Right lobe of liver (tissue), 6 donors: ENCODE measurements around the gene CDC42SE1. TPM values are rescaled to one million over a fixed set of nuclear protein-coding genes. Genes with fewer than 3 reads are reported as not detected.
A peak's percentile ranks its signal among the peaks of the same experiment; 100 is the strongest.

Source experiments
- ATAC-seq, 4 donors: fragments of 200-7000 bp; cut with Tn5 transposase; one replicate each; pipeline ENCODE4 v1.9.1; 2020; ENCODE audit warnings: mild to moderate bottlenecking in 4 of 4, moderate library complexity in 4 of 4
- DNase-seq, 3 donors: peaks; one replicate each; pipeline ENCODE4 v3.0.0-alpha.2; 2020
- H3K27ac ChIP-seq, 3 donors: fragments of 200-600 bp; one replicate each; pipeline ENCODE4 v1.8.0; 2022
- H3K27me3 ChIP-seq, 2 donors: fragments of 200-600 bp; one replicate each; pipeline ENCODE4 v1.8.0; 2022
- H3K36me3 ChIP-seq, 4 donors: fragments of 200-600 bp; sonication (generic) in 1 of 4; one replicate each; pipeline versions ENCODE4 v1.5.1 to v1.8.0; 2017 to 2022; ENCODE audit warnings: control low read depth in 1 of 4
- H3K4me1 ChIP-seq, 4 donors: fragments of 200-600 bp; sonication (generic) in 1 of 4; one replicate each; pipeline versions ENCODE4 v1.5.1 to v1.8.0; 2017 to 2022; ENCODE audit warnings: control low read depth in 1 of 4
- H3K4me3 ChIP-seq, 3 donors: fragments of 200-600 bp; one replicate each; pipeline ENCODE4 v1.8.0; 2022
- H3K9me3 ChIP-seq, 4 donors: fragments of 200-600 bp; sonication (generic) in 1 of 4; one replicate each; pipeline versions ENCODE4 v1.5.1 to v1.8.0; 2017 to 2022; ENCODE audit warnings: control low read depth in 1 of 4
- POLR2A ChIP-seq: fragments of 450-650 bp; IDR thresholded peaks from one replicate; pipeline ENCODE4 v1.6.1; 2017; ENCODE audit warnings: antibody characterized with exemption, mild to moderate bottlenecking
- WGBS: methylation state at CpG from one replicate; pipeline ENCODE4 v1.1.6; 2018; ENCODE audit warnings: low coverage, low lambda C conversion rate; ENCODE audit not compliant: insufficient coverage; ENCODE audit errors: missing lambda C conversion rate; 5-methylcytosine and 5-hydroxymethylcytosine counted together
- intact Hi-C, 2 donors: fragments of 100-400 bp; cut with DNase I; formaldehyde crosslinking; loops; one replicate each; pipeline versions ENCODE4 v1.11.2 to v1.14.1; 2022
- total RNA-seq, 6 experiments: library from RNA; depleted of rRNA in 2 of 6; stranded (reverse); fragments of >200 nt in 2 of 6; fragmentation: NEBNext Ultra II Directional in 3 of 6; extraction: Animal tissue kit (Norgen Biotek cat#: 25700) in 3 of 6; gene quantifications; one replicate each; pipeline versions ENCODE4 v1.1.0 to v1.2.4, GENCODE V29; 2016 to 2023
- TF ChIP-seq, protein P1 (sequence below), 4 donors: fragments of 200-600 bp in 3 of 4; fragments of 450-650 bp in 1 of 4; IDR thresholded peaks; one replicate each; pipeline versions ENCODE4 v1.5.1 to v1.8.0; 2016 to 2022; ENCODE audit warnings: antibody characterized with exemption in 4 of 4, mild to moderate bottlenecking in 2 of 4
- donor health status: DM: no; HTN: yes; CAD: no.
- donor health status: DM: no; HTN: no; CAD: no.
- donor health status: DM: no; HTN: no; CAD: no.
- donor health status: DM: no; HTN: yes; CAD: no.
- donor health status: DM: no; HTN: yes; CAD: no.

The CDC42SE1 gene
- total RNA-seq, 6 experiments from 2014 or later = 15.9 to 37.5 (median 27.3) TPM

DNA sequence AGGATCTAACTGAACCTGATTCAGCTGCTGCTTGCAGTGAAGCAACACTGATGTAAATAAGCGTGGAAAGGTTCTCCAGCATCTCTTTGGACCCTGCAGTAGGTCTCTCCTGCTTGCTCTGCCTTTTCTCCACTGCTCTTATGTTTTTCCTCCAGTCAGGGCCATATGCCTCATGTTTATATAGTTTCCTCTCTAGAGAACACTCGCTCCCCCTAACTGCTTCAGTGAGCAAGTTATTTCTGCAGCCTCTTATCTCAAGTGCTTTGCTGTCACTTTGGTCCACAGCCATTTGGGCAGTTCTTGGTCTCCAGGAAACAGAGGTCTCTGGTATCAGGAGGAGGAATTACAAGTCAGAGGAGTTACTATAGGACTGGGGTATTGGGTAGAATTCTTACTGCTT lies 45.9 kb downstream of the CDC42SE1 start:
- intact Hi-C loops = no loop called here
- DNase-seq (no peak), ATAC-seq (peak; percentile 17 to 56 (median 31))
- WGBS = 9% methylated on average over 2 of the region's 2 CpGs
- no peaks in the 10 kb centered on the region for H3K9me3 ChIP-seq
- TF ChIP-seq, protein P1, sequence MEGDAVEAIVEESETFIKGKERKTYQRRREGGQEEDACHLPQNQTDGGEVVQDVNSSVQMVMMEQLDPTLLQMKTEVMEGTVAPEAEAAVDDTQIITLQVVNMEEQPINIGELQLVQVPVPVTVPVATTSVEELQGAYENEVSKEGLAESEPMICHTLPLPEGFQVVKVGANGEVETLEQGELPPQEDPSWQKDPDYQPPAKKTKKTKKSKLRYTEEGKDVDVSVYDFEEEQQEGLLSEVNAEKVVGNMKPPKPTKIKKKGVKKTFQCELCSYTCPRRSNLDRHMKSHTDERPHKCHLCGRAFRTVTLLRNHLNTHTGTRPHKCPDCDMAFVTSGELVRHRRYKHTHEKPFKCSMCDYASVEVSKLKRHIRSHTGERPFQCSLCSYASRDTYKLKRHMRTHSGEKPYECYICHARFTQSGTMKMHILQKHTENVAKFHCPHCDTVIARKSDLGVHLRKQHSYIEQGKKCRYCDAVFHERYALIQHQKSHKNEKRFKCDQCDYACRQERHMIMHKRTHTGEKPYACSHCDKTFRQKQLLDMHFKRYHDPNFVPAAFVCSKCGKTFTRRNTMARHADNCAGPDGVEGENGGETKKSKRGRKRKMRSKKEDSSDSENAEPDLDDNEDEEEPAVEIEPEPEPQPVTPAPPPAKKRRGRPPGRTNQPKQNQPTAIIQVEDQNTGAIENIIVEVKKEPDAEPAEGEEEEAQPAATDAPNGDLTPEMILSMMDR (IDR thresholded peaks at IDR 0.05) = no peak
- TF ChIP-seq POLR2A = no peak
- H3K27ac ChIP-seq = peak overlapping the region; percentile 77 to 80 (median 77)
- peak overlapping the region in 1 of 3 donors; percentile 31 for H3K4me3 ChIP-seq
- H3K4me1 ChIP-seq = peaks cover 0 to 52% (median 22%) of the 10 kb centered on the region in 4 donors
- peaks cover 0 to 15% (median 5%) of the 10 kb centered on the region in 4 donors for H3K36me3 ChIP-seq
- no peaks in the 10 kb centered on the region for H3K27me3 ChIP-seq

DNA sequence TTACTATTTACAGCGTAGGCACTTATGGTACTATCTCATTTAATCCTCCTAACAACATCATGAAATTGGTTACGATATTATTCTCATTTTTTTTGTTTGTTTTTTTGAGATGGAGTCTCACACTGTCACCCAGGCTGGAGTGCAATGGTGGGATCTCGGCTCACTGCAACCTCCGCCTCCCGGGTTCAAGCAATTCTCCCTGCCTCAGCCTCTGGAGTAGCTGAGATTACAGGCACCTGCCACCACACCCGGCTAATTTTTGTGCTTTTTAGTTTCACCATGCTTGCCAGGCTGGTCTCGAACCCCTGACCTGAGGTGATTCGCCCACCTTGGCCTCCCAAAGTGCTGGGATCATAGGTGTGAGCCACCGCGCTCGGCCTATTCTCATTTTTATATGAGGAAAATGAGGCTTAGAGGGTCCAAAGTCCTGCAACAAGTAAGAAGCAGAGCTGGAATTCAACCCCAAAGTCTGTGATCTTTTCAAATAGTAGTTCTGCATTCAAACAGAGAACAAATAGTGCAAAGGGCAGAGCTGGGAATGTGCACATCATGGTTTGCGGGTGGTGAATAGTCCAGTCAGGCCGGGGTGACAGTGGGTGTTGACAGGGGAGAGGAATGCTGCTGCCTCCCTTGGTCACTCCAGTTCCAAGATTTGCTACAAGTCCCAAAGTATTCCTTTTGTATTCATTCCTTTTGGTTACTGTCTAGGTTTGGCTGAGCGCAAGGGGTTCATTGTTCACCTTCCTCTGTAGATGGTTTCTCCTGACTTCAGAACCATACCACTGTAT lies 46.5 kb downstream of the CDC42SE1 start:
- intact Hi-C loops = no loop called here
- Histone ChIP-seq H3K27me3 (no peaks in the 10 kb centered on the region), H3K36me3 (peaks cover 0 to 9% (median 1%) of the 10 kb centered on the region in 4 donors), H3K27ac (peak overlapping the region; percentile 77 to 80 (median 77)), H3K9me3 (no peaks in the 10 kb centered on the region), H3K4me3 (peak overlapping the region in 2 of 3 donors; percentile 10 to 31), H3K4me1 (peaks cover 0 to 54% (median 22%) of the 10 kb centered on the region in 4 donors)
- ATAC-seq (peak; percentile 58 to 79 (median 74)), DNase-seq (peak; percentile 51 to 83 (median 73))
- no peak for TF ChIP-seq POLR2A
- TF ChIP-seq, protein P1 (IDR thresholded peaks at IDR 0.05) = no peak
- 33% methylated on average over 9 of the region's 14 CpGs for WGBS

DNA sequence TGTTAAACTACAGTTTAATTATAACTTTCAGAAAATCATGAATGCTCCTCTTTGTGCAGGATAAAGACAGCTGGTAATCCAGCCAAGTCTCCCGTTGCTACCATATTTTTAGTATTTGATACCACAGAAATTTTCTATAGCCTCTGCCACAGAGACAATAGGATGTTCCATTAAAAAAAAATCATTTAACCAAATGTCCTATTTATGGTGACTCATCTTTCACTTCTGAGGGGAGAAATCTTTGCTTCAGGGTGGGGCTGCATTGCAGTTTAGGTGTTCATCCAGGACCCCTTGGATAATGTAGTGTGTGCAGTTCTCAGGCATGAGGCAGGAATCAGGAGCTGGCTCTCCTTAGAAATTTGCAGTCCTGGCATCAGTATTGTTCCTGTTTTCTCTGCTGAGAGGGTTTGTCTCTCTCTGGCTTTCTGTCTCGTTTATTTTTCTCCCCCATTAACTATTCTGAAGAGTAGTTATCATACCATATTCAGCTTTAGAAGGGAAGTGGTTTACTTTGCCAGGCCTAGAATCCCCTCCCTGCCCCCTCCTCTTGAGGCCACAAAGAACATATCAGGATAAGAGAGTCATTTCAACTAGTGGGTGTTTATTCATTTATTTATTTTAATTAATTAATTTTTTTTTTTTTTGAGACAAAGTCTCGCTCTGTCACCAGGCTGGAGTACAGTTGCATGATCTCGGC lies 48.1 kb downstream of the CDC42SE1 start:
- peak overlapping the region in 1 of 3 donors; percentile 77 for H3K27ac ChIP-seq
- intact Hi-C loops = no loop called here
- ATAC-seq (no peak), DNase-seq (no peak)
- H3K27me3 ChIP-seq = no peaks in the 10 kb centered on the region
- WGBS = 52% methylated on average over 4 of the region's 4 CpGs
- H3K9me3 ChIP-seq = no peaks in the 10 kb centered on the region
- H3K4me3 ChIP-seq = no peak overlapping the region
- H3K4me1 ChIP-seq = peaks cover 0 to 65% (median 27%) of the 10 kb centered on the region in 4 donors
- H3K36me3 ChIP-seq = no peaks in the 10 kb centered on the region
- TF ChIP-seq POLR2A = no peak
- TF ChIP-seq, protein P1 (IDR thresholded peaks at IDR 0.05) = no peak

DNA sequence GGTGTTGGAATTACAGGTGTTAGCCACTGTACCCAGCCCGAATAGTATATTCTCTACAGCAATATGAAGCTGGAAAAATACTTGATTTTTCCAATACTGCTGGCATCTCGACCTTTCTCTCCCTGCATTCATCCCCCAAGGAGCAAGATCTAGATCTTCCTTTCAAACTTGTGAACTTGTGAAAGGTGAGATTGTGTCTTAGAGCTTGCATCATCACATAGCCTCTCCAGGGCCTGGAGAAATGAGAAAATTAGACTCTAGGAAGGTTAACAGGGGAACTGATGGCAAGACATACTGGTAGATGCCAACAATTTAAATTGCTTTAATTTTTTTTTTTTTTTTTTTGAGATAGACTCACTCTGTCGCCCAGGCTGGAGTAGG lies 49.1 kb downstream of the CDC42SE1 start:
- intact Hi-C loops = no loop called here
- no peak for DNase-seq
- no peak overlapping the region for H3K4me3 ChIP-seq
- ATAC-seq = no peak
- H3K27me3 ChIP-seq = no peaks in the 10 kb centered on the region
- 96% methylated on average over 3 of the region's 3 CpGs for WGBS
- no peaks in the 10 kb centered on the region for H3K9me3 ChIP-seq
- H3K36me3 ChIP-seq = no peaks in the 10 kb centered on the region
- peaks cover 0 to 69% (median 27%) of the 10 kb centered on the region in 4 donors for H3K4me1 ChIP-seq
- TF ChIP-seq, protein P1 (IDR thresholded peaks at IDR 0.05) = no peak
- TF ChIP-seq POLR2A = no peak
- H3K27ac ChIP-seq = no peak overlapping the region
